Anterior cingulate cortex (tissue), 58 donors: ENCODE measurements around the gene PHLPP1.

Experiments used
- DNase-seq, 58 donors: peaks; one replicate each; lab custom pipeline; 2025; lab: John Stamatoyannopoulos, UW

The PHLPP1 gene

DNA sequence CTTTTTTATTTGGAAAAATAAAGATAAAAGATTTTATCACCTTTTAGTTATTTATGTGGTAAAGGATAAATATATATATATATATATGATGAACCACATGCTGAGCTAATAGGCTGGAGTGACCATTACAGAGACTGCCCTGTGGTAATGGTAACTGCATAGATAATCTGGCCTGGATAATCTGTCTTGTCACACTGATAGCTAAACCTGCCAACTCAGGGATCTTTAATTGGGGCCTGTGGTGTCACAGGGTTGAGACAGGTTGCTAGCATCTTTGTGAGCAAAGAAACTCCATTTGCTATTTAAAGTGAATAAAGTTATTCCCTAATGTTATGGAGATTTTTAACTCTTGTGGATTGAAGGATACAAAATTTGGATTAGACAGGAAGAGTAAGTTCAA is 203.0 kb downstream of the PHLPP1 start:
- DNase-seq, result no peak

DNA sequence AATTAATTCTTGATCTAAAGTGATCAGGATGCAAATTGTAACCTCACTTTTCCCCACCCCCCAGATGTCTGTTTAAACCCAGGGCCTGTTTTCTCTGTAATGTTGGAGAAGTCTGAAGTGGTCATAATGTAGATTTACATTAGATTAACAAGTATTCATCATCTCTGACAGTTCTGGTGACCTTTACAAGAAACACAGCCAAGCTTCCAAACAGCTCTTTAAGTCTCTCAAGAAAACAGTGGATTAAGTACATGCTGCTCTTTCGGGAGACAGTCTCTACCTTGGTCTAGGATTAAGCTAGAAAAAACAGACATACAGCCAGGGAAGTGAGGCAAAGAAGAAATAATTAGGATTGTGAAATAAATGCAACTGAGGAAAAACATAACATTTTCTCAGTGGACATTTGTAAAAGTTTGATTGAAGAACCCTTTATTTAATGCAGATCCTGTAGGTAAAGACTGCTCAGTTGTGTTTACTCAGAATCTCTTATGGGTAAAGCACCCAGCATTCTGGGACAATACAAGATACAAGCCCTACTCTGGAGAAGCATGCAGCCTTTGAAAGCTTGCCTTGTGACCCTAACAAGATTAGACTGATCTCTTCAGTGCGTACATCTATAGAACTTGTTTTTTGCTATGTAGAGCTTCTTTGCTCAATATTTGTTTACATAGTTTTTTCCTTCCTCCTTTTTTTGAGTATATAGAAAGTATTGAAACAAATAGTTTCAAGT is 203.9 kb downstream of the PHLPP1 start:
- peak in 1 of 58 donors; percentile 27 for DNase-seq

GRCh38 chr18:62925031-62925688 is 209.8 kb downstream of the PHLPP1 start:
- no peak for DNase-seq

GRCh38 chr18:62928326-62928725 is 213.0 kb downstream of the PHLPP1 start:
- DNase-seq, result no peak

GRCh38 chr18:62933261-62933887 is 218.0 kb downstream of the PHLPP1 start:
- DNase-seq, result no peak

- no peak for DNase-seq
These were observed 220.7 kb downstream of the PHLPP1 start for GRCh38 chr18:62935994-62936393.

DNA sequence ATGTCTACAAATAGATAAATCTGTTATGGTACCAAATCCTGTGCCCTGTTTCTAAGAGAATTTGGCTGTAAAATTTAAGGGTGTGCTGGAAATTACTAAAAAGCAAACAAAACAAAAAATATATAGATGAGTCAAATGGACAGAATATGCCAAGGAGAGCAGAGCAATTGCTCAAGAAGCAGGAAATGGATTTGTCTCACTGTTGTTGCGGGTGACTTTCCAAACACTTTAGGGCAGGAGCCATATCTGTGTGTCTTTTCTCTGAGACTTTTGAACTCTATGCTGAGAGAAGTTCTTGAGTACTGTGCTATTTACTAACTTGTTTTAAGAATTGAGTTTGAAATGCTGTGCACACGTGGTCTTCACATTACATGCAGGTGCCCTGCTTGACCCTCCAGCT is 221.7 kb downstream of the PHLPP1 start:
- no peak for DNase-seq

DNA sequence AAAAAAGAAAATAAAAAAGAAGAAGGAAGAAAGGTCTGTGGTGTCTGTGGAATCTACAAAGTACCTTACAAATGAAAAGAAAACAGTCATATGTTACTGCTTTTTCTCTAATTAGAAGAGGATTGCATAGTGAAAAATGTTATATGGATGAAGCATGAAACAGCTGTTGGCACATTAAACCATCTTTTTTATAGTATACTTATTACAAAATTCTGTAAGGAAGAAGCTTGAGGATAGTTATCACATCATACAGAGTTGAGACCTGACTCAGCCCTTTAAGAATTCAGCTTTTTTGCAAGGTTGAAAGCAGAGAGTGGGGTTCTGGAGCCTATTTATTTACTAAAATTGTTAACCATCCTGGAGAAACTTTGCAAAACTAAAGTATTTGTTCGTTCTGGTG is 222.7 kb downstream of the PHLPP1 start:
- no peak for DNase-seq

- DNase-seq, result no peak
These were observed 223.1 kb downstream of the PHLPP1 start for GRCh38 chr18:62938487-62938886.

DNA sequence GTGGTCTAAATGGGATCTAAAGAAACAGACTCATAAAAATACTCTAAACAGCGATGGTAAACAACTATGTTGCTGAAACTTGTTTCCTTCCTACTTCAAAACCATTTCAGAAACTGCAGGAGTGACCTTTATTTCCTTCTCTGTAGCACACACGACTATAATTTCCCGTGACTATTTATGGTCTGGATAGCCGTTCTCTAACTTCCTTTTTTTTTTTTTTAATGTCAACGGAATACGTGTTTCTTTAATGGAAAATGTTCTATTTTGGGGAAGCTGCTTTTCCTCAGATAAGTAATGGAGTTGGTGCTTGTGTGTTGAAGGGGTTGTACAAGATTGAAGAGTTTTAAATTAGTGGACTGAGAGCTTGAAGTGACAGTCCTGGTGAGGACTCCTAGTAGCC is 224.1 kb downstream of the PHLPP1 start:
- DNase-seq, result no peak

- DNase-seq, result no peak
These were observed 224.6 kb downstream of the PHLPP1 start for GRCh38 chr18:62939926-62940325.

DNA sequence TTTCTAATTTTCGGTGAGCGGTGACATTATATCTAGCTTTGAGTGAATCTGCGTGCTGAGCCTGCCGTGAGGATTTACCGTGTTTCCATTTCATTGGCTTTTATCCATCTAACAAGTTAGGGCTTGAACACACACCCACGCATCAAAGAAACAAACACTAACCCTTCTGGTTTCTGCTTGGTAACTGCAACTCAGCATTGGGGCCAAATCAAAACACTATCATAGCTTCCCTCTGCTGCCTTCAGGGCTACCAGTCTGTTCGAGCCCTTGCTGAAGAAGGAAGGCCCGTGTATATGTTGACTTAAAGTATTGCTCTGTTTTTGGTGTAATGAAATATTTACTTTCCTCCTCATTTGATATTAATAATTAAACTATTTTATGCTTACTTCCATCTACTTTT is 227.2 kb downstream of the PHLPP1 start:
- DNase-seq, result no peak

DNA sequence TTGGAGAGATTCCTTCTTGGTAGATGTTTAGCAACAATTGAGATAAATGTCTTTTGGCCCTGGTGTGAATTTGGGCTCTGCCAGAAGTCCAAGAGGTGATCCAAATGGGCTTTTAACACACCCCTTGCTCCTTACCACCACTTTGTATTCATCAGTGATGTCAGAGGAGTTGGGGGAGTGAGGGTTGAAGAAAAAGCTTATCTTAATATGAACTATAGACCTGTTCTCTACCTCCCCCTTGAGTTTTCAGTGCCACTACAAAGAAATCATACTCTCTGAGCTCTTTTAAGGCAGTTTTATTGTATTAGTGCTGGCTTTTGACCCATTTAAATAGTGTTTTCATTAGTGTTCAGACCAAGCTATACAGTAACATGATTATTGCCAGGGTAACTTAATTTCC is 229.1 kb downstream of the PHLPP1 start:
- no peak for DNase-seq

DNA sequence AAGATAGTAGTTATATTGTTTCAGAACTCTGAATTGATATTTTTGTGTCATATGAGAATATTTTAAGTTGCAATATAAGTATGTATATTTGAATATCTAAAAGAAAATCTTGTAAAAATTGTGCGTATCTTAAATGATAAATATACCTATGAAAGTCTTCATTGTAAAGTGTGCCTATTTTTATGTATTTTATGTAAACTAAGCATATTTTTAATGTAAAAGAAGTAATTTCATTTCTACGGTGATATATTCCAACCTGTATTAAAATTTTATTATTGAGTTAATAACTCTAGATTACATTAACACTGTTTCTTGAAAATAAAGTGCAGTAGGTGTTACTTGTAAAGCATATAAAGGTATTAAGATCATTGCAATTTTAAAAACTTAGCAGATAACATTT is 233.4 kb downstream of the PHLPP1 start:
- no peak for DNase-seq

DNA sequence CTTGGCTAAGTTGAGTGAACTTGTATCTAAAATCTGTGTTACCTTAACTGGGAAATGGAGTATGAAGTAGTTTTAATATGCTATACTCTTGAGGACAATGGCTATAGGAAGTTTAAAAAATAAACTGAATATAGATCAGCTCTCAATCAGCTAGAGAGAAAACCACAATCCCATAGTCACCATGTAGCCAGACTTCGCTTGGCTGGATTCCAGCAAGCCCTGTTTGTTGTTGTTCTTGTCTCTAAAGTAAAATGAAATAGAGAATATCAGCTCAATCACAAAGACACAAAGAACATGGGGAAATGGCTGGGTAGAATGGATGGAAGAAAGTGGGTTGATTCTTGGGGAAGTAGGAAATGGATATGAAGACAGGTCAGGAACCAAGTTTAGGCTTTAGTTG is 234.9 kb downstream of the PHLPP1 start:
- peak in 1 of 58 donors; percentile 43 for DNase-seq

DNA sequence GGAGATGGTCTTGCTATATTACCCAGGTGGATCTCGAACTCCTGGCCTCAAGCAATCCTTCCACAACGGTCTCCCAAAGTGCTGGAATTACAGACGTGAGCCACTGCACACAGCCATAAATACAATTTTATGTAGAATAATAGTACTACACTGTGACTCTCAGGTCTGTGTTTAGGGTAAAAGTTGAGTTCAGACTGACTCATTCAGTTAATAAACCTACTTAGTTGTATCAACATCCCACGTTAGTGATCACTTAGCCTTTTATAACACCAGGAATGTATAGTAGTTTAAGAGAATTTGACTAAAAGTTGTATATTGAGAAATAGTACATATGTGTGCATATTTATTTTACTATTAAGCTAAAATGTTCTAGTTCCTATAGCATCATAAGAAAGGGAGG is 237.5 kb downstream of the PHLPP1 start:
- no peak for DNase-seq

DNA sequence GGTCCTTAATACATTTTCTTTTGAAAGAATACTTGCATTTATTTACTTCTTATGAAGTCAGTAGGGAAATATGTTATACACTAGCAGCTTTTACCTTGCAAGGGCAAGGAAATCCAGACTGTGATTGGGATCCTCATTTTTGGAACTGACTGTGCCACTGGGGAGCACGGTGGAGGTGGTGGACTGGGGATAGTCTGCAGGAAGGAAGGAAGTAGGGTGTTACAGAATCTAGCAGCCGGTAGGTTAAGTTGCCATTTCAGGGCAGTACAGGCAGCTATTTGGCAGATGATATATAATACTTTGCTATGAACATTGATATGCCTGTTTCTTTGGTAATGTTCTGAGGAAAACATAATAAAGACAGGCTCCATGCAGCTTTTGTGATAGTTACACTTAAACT is 238.3 kb downstream of the PHLPP1 start:
- DNase-seq, result no peak

GRCh38 chr18:62954366-62954765 is 239.0 kb downstream of the PHLPP1 start:
- DNase-seq, result no peak

DNA sequence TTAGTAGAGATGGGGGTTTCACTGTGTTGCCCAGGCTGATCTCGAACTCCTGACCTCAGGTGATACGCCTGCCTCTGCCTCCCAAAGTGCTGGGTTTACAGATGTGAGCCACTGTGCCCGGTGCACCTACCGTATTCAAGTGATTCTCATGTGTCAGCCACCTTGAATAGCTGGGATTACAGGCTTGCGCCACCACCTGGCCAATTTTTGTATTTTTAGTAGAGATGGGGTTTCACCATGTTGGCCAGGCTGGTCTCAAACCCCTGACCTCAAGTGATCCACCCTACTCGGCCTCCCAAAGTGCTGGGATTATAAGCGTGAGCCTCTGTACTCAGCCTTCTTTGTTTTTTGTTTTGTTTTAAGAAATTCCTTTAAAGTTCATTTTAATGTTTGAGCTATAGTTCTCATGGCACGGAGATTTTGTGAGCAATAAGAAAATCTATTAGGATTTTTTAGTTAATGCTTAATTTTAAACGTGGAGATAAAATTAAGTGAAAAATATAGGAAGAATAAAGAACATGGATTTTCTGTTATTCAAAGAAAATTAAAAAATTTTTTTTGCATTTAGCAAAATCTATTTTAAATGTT is 242.6 kb downstream of the PHLPP1 start:
- DNase-seq, result no peak

DNA sequence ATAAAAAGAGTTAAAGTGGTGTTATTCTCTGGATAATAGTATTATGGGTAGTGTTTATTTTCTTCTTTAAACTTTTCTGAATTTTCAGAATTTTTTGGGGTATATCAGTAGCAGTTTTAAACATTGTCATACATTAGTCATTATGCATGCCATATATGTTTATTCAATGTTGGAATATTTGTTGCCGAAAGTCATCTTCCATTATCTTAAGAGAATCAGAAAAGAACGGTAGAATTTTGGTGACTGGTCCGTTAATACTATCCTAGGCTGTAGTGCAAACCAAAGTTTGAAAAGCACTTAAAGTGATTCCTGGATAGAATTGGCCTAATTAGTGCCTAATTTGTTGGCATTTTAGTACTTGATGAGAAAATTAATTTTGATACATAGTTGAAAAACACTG is 244.1 kb downstream of the PHLPP1 start:
- DNase-seq, result no peak

DNA sequence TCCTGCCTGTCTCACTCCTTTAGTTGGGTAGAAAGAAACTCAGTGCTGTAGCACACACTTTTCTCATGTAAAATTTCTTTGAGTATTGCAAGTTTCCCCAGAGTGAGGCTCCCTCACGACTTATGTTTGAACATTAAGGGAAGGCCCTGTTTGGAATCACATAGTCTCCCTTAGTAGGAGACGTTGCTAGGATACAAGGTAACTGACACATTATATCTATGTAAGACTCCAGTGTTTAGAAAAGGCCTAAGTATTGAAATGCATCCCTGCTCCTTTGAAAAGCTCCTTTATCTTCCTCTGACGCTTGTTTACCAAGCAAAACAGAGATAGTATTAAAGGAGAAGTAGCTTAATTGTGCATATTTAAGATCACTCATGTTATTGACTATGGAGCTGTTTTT is 248.2 kb downstream of the PHLPP1 start:
- DNase-seq, result peak in 1 of 58 donors; percentile 49
